Caco-2 (cell line): Measurements from ENCODE around the gene CUTA. TPM values are rescaled to one million over a fixed set of nuclear protein-coding genes. Genes with fewer than 3 reads are reported as not detected.

Experiments
- BruUV-seq: library from RNA; stranded (reverse); fragments of 400-500 nt; replicated peaks from 2 replicates; lab custom pipeline; 2021; lab: Mats Ljungman, UMichigan
- CTCF ChIA-PET: fragments of 300-600 bp; sonication (Branson Sonifier 250); formaldehyde crosslinking; loops from one replicate; lab custom pipeline; 2022; ENCODE audit warnings: antibody characterized with exemption; lab: Charles Lee
- POLR2A ChIA-PET: fragments of 300-600 bp; sonication (Branson Sonifier 250); formaldehyde crosslinking; loops from one replicate; lab custom pipeline; 2022; ENCODE audit warnings: antibody characterized with exemption; lab: Charles Lee
- DNase-seq, 2 experiments: peaks; one replicate each; pipeline versions ENCODE4 v3.0.0 to v3.0.0-alpha.2; 2020 to 2022
- H3K27me3 ChIP-seq: replicated peaks from 2 replicates; pipeline ENCODE4 v1.6.0; 2011; ENCODE audit warnings: low read length; ENCODE audit not compliant: control insufficient read depth, insufficient read depth
- H3K36me3 ChIP-seq: 2 replicates; pipeline ENCODE4 v1.5.1; 2011; ENCODE audit warnings: low read length; ENCODE audit not compliant: control insufficient read depth, insufficient read depth
- H3K4me1 ChIP-seq: fragments of 250-450 bp; sonication (Bioruptor Pico); 2 replicates; pipeline ENCODE4 v1.5.1; 2020; ENCODE audit warnings: mild to moderate bottlenecking
- H3K4me3 ChIP-seq: 2 replicates; pipeline ENCODE4 v1.5.1; 2011; ENCODE audit warnings: low read depth, mild to moderate bottlenecking, control low read depth, low read length
- H3K9me3 ChIP-seq: fragments of 250-450 bp; sonication (Bioruptor Pico); 2 replicates; pipeline ENCODE4 v1.5.1; 2020; ENCODE audit warnings: mild to moderate bottlenecking, moderate library complexity
- H3K27ac Mint-ChIP-seq: one replicate; pipeline ENCODE4 v1.8.0; 2022; ENCODE audit warnings: mixed read lengths; ENCODE audit not compliant: unreplicated experiment
- H3K27me3 Mint-ChIP-seq: one replicate; pipeline ENCODE4 v1.8.0; 2022; ENCODE audit warnings: mixed read lengths; ENCODE audit not compliant: insufficient read depth, unreplicated experiment
- H3K36me3 Mint-ChIP-seq: one replicate; pipeline ENCODE4 v1.8.0; 2022; ENCODE audit warnings: mild to moderate bottlenecking, mixed read lengths; ENCODE audit not compliant: insufficient read depth, unreplicated experiment
- H3K4me1 Mint-ChIP-seq: one replicate; pipeline ENCODE4 v1.8.0; 2022; ENCODE audit warnings: low read depth, mixed read lengths; ENCODE audit not compliant: unreplicated experiment
- H3K4me3 Mint-ChIP-seq: one replicate; pipeline ENCODE4 v1.8.0; 2022; ENCODE audit warnings: mild to moderate bottlenecking, moderate library complexity, mixed read lengths; ENCODE audit not compliant: unreplicated experiment
- H3K9me3 Mint-ChIP-seq: one replicate; pipeline ENCODE4 v1.8.0; 2022; ENCODE audit warnings: mixed read lengths; ENCODE audit not compliant: unreplicated experiment
- CTCF ChIP-seq, 2 experiments: fragments of 200-600 bp in 1 of 2; IDR thresholded peaks; 1 replicate in 1 of 2; 2 replicates in 1 of 2; pipeline versions ENCODE4 v1.5.1 to v1.8.0; 2011 to 2022; ENCODE audit warnings: antibody characterized with exemption in 1 of 2, control low read depth in 1 of 2, inconsistent platforms in 1 of 2, low read depth in 1 of 2, low read length in 1 of 2, mild to moderate bottlenecking in 1 of 2, moderate library complexity in 1 of 2; ENCODE audit not compliant: insufficient read depth in 1 of 2, severe bottlenecking in 1 of 2, unreplicated experiment in 1 of 2
- intact Hi-C: fragments of 100-400 bp; cut with micrococcal nuclease; formaldehyde crosslinking; loops from one replicate; pipeline ENCODE4 v1.10.0; 2022; ENCODE audit not compliant: unreplicated experiment
- total RNA-seq: library from RNA; stranded (reverse); gene quantifications from 2 replicates; pipeline ENCODE4 v1.2.3, GENCODE V29; 2022

CUTA gene
- total RNA-seq, 1 experiment from 2014 or later = 166 TPM

- intact Hi-C loops = no loop called here
- no peaks in the 10 kb centered on the region for H3K27me3 ChIP-seq
- H3K9me3 Mint-ChIP-seq = no peaks in the 10 kb centered on the region
- peaks cover 23% of the 10 kb centered on the region for H3K4me1 ChIP-seq
- H3K9me3 ChIP-seq = no peaks in the 10 kb centered on the region
- no TSS peak for BruUV-seq
- DNase-seq = no peak
- no peak overlapping the region for H3K4me3 ChIP-seq
- peaks cover 8% of the 10 kb centered on the region for H3K36me3 Mint-ChIP-seq
- ChIA-PET CTCF (no interaction called here), POLR2A (interaction anchor here (0.6 kb wide), 1 partner anchor 126 kb away, joined by 3 read pairs; no protein-coding TSS in a partner anchor)
- H3K36me3 ChIP-seq = no peaks in the 10 kb centered on the region
- TF ChIP-seq CTCF (IDR thresholded peaks at IDR 0.05; ENCODE audit: insufficient read depth in 1 of 2, low read depth in 1 of 2, low read length in 1 of 2, severe bottlenecking in 1 of 2, unreplicated experiment in 1 of 2) = no peak
- peak overlapping the region; percentile 75 for H3K27ac Mint-ChIP-seq
- H3K4me3 Mint-ChIP-seq = peak overlapping the region; percentile 81
- peaks cover 17% of the 10 kb centered on the region for H3K4me1 Mint-ChIP-seq
- peaks cover 7% of the 10 kb centered on the region for H3K27me3 Mint-ChIP-seq
Observed at GRCh38 chr6:33423777-33424176, 5.9 kb upstream of the CUTA start.

GRCh38 chr6:33421344-33421643, 3.4 kb upstream of the CUTA start:
- Histone ChIP-seq H3K27me3 (no peaks in the 10 kb centered on the region), H3K4me3 (no peak overlapping the region), H3K36me3 (no peaks in the 10 kb centered on the region), H3K4me1 (peaks cover 22% of the 10 kb centered on the region), H3K9me3 (no peaks in the 10 kb centered on the region)
- POLR2A ChIA-PET = no interaction called here
- no TSS peak for BruUV-seq
- TF ChIP-seq CTCF (IDR thresholded peaks at IDR 0.05; ENCODE audit: insufficient read depth in 1 of 2, low read depth in 1 of 2, low read length in 1 of 2, severe bottlenecking in 1 of 2, unreplicated experiment in 1 of 2) = no peak
- Mint-ChIP-seq H3K4me3 (no peak overlapping the region), H3K9me3 (no peaks in the 10 kb centered on the region), H3K36me3 (peaks cover 18% of the 10 kb centered on the region), H3K27me3 (peaks cover 7% of the 10 kb centered on the region), H3K4me1 (peaks cover 18% of the 10 kb centered on the region), H3K27ac (peak overlapping the region; percentile 2)
- intact Hi-C loops = no loop called here
- no peak for DNase-seq
- CTCF ChIA-PET = no interaction called here

- no peak for DNase-seq
- intact Hi-C loops = no loop called here
- peaks cover under 1% of the 10 kb centered on the region; the same call in 1 of the 2 replicates for H3K36me3 ChIP-seq
- no peak overlapping the region for H3K4me3 ChIP-seq
- peaks cover 26% of the 10 kb centered on the region for H3K4me1 ChIP-seq
- TF ChIP-seq CTCF (IDR thresholded peaks at IDR 0.05; ENCODE audit: insufficient read depth in 1 of 2, low read depth in 1 of 2, low read length in 1 of 2, severe bottlenecking in 1 of 2, unreplicated experiment in 1 of 2) = no peak
- H3K9me3 Mint-ChIP-seq = no peaks in the 10 kb centered on the region
- H3K27me3 ChIP-seq = no peaks in the 10 kb centered on the region
- ChIA-PET CTCF (no interaction called here), POLR2A (no interaction called here)
- BruUV-seq = no TSS peak
- H3K9me3 ChIP-seq = no peaks in the 10 kb centered on the region
- peak overlapping the region; percentile 2 for H3K27ac Mint-ChIP-seq
- no peak overlapping the region for H3K4me3 Mint-ChIP-seq
- H3K4me1 Mint-ChIP-seq = peaks cover 18% of the 10 kb centered on the region
- peaks cover 20% of the 10 kb centered on the region for H3K36me3 Mint-ChIP-seq
- peaks cover 7% of the 10 kb centered on the region for H3K27me3 Mint-ChIP-seq
Observed at GRCh38 chr6:33420491-33421343, 2.8 kb upstream of the CUTA start.
